ENCODE results near the gene FBXO30. TPM values are rescaled to one million over a fixed set of nuclear protein-coding genes. Genes with fewer than 3 reads are reported as not detected.

The FBXO30 gene
- total RNA-seq, 1 donor, result 14.5 TPM

DNA sequence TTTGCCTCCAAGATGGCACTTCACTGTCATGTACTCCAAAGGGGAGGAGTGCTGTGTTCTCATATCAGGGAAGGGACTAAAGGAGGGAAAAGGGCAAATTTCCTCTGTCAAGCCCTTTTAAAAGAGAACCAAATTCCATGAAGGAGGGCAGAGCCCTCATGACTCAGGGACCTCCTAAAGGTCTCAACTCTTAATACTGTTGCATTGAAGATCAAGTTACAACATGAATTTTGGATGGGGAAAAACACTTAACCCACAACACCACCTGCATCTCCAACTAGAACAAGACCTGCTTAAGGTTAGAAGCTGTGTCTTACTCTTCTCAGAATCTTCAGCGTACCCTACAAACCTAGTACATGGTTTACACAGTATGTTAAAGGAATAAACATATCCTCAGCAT, 23.7 kb upstream of the FBXO30 start:
- Histone ChIP-seq H3K4me1 (ENCODE audit: insufficient read depth, low read length) (peaks cover 15% of the 10 kb centered on the region), H3K36me3 (ENCODE audit: insufficient read depth, low read length) (no peaks in the 10 kb centered on the region), H3K79me2 (ENCODE audit: insufficient read depth, low read length) (no peaks in the 10 kb centered on the region), H3K4me2 (ENCODE audit: insufficient read depth, low read length) (no peak overlapping the region), H4K20me1 (ENCODE audit: insufficient read depth, low read length) (no peaks in the 10 kb centered on the region), H2AFZ (ENCODE audit: low read length) (no peak overlapping the region), H3K27me3 (ENCODE audit: insufficient read depth, low read length) (no peaks in the 10 kb centered on the region), H3K4me3 (ENCODE audit: insufficient read depth, low read length) (no peak overlapping the region), H3K27ac (ENCODE audit: low read depth, low read length) (no peak overlapping the region), H3K9me3 (ENCODE audit: low read depth, low read length) (no peaks in the 10 kb centered on the region)
- DNase-seq (ENCODE audit: insufficient read length, low spot score, missing footprints), result peak; percentile 48
- TF ChIP-seq, protein P1, sequence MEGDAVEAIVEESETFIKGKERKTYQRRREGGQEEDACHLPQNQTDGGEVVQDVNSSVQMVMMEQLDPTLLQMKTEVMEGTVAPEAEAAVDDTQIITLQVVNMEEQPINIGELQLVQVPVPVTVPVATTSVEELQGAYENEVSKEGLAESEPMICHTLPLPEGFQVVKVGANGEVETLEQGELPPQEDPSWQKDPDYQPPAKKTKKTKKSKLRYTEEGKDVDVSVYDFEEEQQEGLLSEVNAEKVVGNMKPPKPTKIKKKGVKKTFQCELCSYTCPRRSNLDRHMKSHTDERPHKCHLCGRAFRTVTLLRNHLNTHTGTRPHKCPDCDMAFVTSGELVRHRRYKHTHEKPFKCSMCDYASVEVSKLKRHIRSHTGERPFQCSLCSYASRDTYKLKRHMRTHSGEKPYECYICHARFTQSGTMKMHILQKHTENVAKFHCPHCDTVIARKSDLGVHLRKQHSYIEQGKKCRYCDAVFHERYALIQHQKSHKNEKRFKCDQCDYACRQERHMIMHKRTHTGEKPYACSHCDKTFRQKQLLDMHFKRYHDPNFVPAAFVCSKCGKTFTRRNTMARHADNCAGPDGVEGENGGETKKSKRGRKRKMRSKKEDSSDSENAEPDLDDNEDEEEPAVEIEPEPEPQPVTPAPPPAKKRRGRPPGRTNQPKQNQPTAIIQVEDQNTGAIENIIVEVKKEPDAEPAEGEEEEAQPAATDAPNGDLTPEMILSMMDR (IDR thresholded peaks at IDR 0.05; ENCODE audit: extremely low read depth, low read depth, low read length), result no peak

DNA sequence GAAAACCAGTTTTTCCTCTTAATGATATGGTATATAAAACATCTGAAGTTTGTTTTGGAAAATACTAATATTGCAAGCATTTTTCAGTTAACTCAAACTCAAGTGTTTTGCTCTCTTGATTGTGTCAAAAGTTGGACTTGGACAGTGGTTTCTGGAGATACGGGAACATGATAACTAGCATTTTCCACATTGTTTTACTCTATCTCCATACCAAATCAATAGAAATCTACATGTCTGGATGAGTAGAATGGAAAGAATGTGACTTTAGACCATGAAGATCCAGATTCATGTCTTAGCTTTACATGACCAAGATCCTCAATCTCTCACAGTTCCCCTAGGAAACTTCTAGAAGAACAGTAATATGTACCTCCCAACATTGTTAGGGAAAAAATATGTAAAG, 22.2 kb upstream of the FBXO30 start:
- H3K79me2 ChIP-seq (ENCODE audit: insufficient read depth, low read length), result no peaks in the 10 kb centered on the region
- no peak overlapping the region for H2AFZ ChIP-seq (ENCODE audit: low read length)
- no peaks in the 10 kb centered on the region for H3K9me3 ChIP-seq (ENCODE audit: low read depth, low read length)
- H3K4me2 ChIP-seq (ENCODE audit: insufficient read depth, low read length), result peak overlapping the region; percentile 46
- no peaks in the 10 kb centered on the region for H4K20me1 ChIP-seq (ENCODE audit: insufficient read depth, low read length)
- H3K27me3 ChIP-seq (ENCODE audit: insufficient read depth, low read length), result no peaks in the 10 kb centered on the region
- no peaks in the 10 kb centered on the region for H3K36me3 ChIP-seq (ENCODE audit: insufficient read depth, low read length)
- TF ChIP-seq, protein P1 (IDR thresholded peaks at IDR 0.05; ENCODE audit: extremely low read depth, low read depth, low read length), result no peak
- no peak for DNase-seq (ENCODE audit: insufficient read length, low spot score, missing footprints)
- H3K4me1 ChIP-seq (ENCODE audit: insufficient read depth, low read length), result peaks cover 12% of the 10 kb centered on the region
- H3K27ac ChIP-seq (ENCODE audit: low read depth, low read length), result peak overlapping the region; percentile 32
- peak overlapping the region; percentile 20 for H3K4me3 ChIP-seq (ENCODE audit: insufficient read depth, low read length)

DNA sequence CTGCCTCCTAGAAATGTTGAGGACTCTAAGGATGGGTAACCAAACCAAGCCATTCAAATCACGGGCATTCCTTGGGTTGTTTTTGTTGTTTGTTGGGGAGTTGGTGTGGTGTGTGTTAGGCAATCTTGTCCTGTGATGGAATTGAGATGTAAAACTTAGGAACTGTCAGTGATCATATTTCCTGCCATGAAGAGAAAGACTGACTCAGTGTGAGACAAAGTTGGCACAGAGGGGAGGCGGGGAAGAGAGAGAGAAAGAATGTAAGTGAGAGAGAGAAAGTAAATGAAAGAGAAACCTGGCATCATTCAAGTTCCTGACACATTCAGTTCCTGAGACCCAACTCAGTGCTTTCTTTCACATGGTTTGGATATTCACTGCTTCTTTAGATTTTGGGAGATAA, 21.6 kb upstream of the FBXO30 start:
- no peaks in the 10 kb centered on the region for H3K27me3 ChIP-seq (ENCODE audit: insufficient read depth, low read length)
- peak overlapping the region; percentile 60 for H2AFZ ChIP-seq (ENCODE audit: low read length)
- peak overlapping the region; percentile 46 for H3K4me2 ChIP-seq (ENCODE audit: insufficient read depth, low read length)
- peaks cover 12% of the 10 kb centered on the region for H3K4me1 ChIP-seq (ENCODE audit: insufficient read depth, low read length)
- H3K27ac ChIP-seq (ENCODE audit: low read depth, low read length), result peak overlapping the region; percentile 32
- no peaks in the 10 kb centered on the region for H3K79me2 ChIP-seq (ENCODE audit: insufficient read depth, low read length)
- H3K4me3 ChIP-seq (ENCODE audit: insufficient read depth, low read length), result peak overlapping the region; percentile 20
- peak; percentile 66 for DNase-seq (ENCODE audit: insufficient read length, low spot score, missing footprints)
- TF ChIP-seq, protein P1 (IDR thresholded peaks at IDR 0.05; ENCODE audit: extremely low read depth, low read depth, low read length), result no peak
- H4K20me1 ChIP-seq (ENCODE audit: insufficient read depth, low read length), result no peaks in the 10 kb centered on the region
- no peaks in the 10 kb centered on the region for H3K9me3 ChIP-seq (ENCODE audit: low read depth, low read length)
- H3K36me3 ChIP-seq (ENCODE audit: insufficient read depth, low read length), result no peaks in the 10 kb centered on the region

DNA sequence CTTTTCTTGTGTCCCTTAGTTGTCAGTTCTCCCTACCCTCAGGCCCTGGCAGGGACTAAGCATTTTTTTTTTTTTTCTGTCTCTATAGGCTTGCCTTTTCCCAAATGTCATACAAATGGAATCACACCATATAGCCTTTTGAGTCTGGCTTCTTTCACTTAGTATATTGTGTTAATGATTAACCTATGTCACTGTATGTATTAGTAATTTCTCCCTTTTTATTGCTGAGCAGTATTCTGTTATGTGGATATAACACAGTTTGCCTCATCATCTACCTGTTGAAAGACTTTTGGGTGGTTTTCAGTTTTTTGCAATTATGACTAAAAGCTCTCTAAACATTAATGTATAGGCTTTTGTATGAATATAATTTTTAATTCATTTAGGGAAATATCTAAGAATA, 16.0 kb upstream of the FBXO30 start:
- TF ChIP-seq, protein P1 (IDR thresholded peaks at IDR 0.05; ENCODE audit: extremely low read depth, low read depth, low read length), result no peak
- Histone ChIP-seq H2AFZ (ENCODE audit: low read length) (no peak overlapping the region), H3K4me2 (ENCODE audit: insufficient read depth, low read length) (no peak overlapping the region)

More for the DNA sequence above, 16.0 kb upstream of the FBXO30 start:
- Histone ChIP-seq H3K79me2 (ENCODE audit: insufficient read depth, low read length) (no peaks in the 10 kb centered on the region), H3K9me3 (ENCODE audit: low read depth, low read length) (no peaks in the 10 kb centered on the region), H3K27me3 (ENCODE audit: insufficient read depth, low read length) (no peaks in the 10 kb centered on the region), H3K27ac (ENCODE audit: low read depth, low read length) (no peak overlapping the region), H3K4me3 (ENCODE audit: insufficient read depth, low read length) (no peak overlapping the region), H4K20me1 (ENCODE audit: insufficient read depth, low read length) (no peaks in the 10 kb centered on the region), H3K36me3 (ENCODE audit: insufficient read depth, low read length) (no peaks in the 10 kb centered on the region), H3K4me1 (ENCODE audit: insufficient read depth, low read length) (peaks cover 9% of the 10 kb centered on the region)
- no peak for DNase-seq (ENCODE audit: insufficient read length, low spot score, missing footprints)

Measured in osteoblast (primary cell).